ENCODE results near the gene KIF17. TPM values are rescaled to one million over a fixed set of nuclear protein-coding genes. Genes with fewer than 3 reads are reported as not detected.

The KIF17 gene
- total and polyA plus RNA-seq, 4 donors = 3.9 to 12.6 (median 6.7) TPM

DNA sequence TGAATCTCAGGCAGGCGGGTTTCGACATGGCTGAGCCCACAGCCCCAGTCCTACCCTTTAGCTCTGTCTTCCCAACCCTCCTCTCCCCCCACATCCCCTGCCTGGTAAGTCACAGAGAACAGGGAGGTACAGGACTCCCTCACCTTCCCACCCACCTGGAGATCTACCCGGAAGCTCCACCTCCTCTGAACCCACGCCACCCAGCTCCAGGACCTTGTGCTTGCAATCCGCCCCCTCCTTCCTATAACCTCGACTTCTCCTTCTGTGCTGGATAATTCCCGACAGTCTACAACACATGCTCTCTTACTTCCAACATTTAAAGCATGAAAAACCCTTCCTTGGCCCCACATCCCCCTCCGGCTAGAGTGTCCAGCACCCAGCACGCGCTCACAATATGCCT, 22.3 kb downstream of the KIF17 start:
- no peak for DNase-seq (ENCODE audit: low read depth in 4 of 6, low spot score in 6 of 6)
- Histone ChIP-seq H3K4me1 (ENCODE audit: control insufficient read depth, insufficient read depth, low read length) (peaks cover 24% of the 10 kb centered on the region), H3K4me3 (ENCODE audit: low read depth, low read length) (no peak overlapping the region), H3K27ac (ENCODE audit: low read depth, low read length) (no peak overlapping the region), H3K36me3 (ENCODE audit: control insufficient read depth, insufficient read depth, low read length) (peaks cover 10% of the 10 kb centered on the region), H3K9me3 (ENCODE audit: control insufficient read depth, insufficient read depth, low read length) (peaks cover 2% of the 10 kb centered on the region), H3K27me3 (ENCODE audit: control insufficient read depth, insufficient read depth, low read length) (no peaks in the 10 kb centered on the region)
- 91% methylated on average over 10 of the region's 10 CpGs for WGBS (ENCODE audit: insufficient coverage)

GRCh38 chr1:20693623-20694022, 24.2 kb downstream of the KIF17 start:
- H3K27ac ChIP-seq (ENCODE audit: low read depth, low read length) = no peak overlapping the region
- no CpG with 5 or more reads among the region's 2 CpGs for WGBS (ENCODE audit: insufficient coverage)
- peaks cover 19% of the 10 kb centered on the region for H3K36me3 ChIP-seq (ENCODE audit: control insufficient read depth, insufficient read depth, low read length)
- no peaks in the 10 kb centered on the region for H3K27me3 ChIP-seq (ENCODE audit: control insufficient read depth, insufficient read depth, low read length)
- DNase-seq (ENCODE audit: low read depth in 4 of 6, low spot score in 6 of 6) = no peak
- H3K4me3 ChIP-seq (ENCODE audit: low read depth, low read length) = no peak overlapping the region
- peaks cover 2% of the 10 kb centered on the region for H3K9me3 ChIP-seq (ENCODE audit: control insufficient read depth, insufficient read depth, low read length)
- peaks cover 24% of the 10 kb centered on the region for H3K4me1 ChIP-seq (ENCODE audit: control insufficient read depth, insufficient read depth, low read length)

DNA sequence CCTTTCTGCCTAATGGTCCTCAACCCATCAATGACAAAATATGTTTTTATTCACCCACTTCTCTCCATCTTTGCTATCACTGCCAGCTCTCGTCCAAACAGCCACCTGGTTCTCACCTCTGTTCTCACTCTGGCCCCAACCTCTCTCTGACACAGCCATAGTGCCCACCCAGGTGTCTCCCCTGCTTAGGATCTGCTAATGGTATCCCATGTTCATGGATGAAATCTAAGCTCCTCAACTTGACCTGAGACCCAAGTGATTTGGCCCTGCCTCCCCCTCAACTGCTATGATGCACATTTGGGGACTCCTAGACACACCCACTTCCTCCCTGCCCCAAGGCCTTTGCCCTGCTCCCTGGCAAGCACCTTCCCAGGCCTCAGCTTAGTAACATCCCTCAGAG, 25.9 kb downstream of the KIF17 start:
- H3K27ac ChIP-seq (ENCODE audit: low read depth, low read length) = no peak overlapping the region
- peaks cover 25% of the 10 kb centered on the region for H3K36me3 ChIP-seq (ENCODE audit: control insufficient read depth, insufficient read depth, low read length)
- DNase-seq (ENCODE audit: low read depth in 4 of 6, low spot score in 6 of 6) = no peak
- H3K27me3 ChIP-seq (ENCODE audit: control insufficient read depth, insufficient read depth, low read length) = no peaks in the 10 kb centered on the region
- WGBS (ENCODE audit: insufficient coverage) = 91% methylated on average over 1 of the region's 1 CpG
- no peak overlapping the region for H3K4me3 ChIP-seq (ENCODE audit: low read depth, low read length)
- H3K4me1 ChIP-seq (ENCODE audit: control insufficient read depth, insufficient read depth, low read length) = peaks cover 11% of the 10 kb centered on the region
- H3K9me3 ChIP-seq (ENCODE audit: control insufficient read depth, insufficient read depth, low read length) = peaks cover 2% of the 10 kb centered on the region

GRCh38 chr1:20689645-20690056, 28.2 kb downstream of the KIF17 start:
- H3K9me3 ChIP-seq (ENCODE audit: control insufficient read depth, insufficient read depth, low read length) = peaks cover 2% of the 10 kb centered on the region
- no peaks in the 10 kb centered on the region for H3K27me3 ChIP-seq (ENCODE audit: control insufficient read depth, insufficient read depth, low read length)
- no peak overlapping the region for H3K27ac ChIP-seq (ENCODE audit: low read depth, low read length)
- H3K4me1 ChIP-seq (ENCODE audit: control insufficient read depth, insufficient read depth, low read length) = peaks cover 16% of the 10 kb centered on the region
- DNase-seq (ENCODE audit: low read depth in 4 of 6, low spot score in 6 of 6) = no peak
- WGBS (ENCODE audit: insufficient coverage) = 80% methylated on average over 1 of the region's 3 CpGs
- no peak overlapping the region for H3K4me3 ChIP-seq (ENCODE audit: low read depth, low read length)
- peaks cover 42% of the 10 kb centered on the region for H3K36me3 ChIP-seq (ENCODE audit: control insufficient read depth, insufficient read depth, low read length)

DNA sequence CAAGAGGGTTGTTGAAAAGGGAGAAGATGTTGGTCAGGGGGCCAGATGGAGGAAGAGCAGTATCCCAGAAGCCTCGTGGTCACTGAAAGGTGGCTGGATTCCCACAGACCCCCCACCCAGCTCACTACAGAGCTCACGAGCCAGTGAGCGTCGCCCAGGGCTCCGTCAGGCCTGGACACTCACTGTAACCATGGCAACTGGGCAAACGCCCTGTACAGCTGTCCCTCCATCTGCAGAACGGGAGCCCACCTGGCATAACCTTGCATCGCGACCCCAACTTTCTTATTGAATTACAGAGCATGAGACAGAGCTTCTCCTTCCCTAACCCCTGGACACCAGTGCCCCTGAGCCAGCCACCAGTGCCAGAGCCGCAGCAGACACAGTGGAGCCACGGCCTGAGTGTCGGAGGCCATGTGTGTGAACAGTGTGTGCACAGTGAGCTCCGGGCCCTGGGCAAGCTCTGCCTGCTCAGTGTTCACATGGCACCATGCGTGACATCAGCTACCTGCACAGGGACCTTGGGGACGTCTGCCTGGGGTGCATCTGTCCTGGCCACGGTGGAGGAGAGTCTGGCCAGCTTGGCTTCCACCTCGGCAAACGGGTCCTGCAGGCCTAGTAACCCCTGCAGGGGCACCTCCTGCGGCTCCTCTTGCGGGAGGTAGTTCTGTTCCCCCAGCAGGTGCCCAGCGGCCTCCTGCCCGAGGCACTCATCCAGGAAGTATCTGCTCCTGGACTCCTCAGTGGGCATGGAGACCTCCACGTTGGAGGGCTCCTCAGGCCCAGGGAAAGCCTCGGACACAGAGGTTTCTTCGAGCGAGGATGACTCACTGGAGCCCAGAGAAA, 30.7 kb downstream of the KIF17 start:
- 70% methylated on average over 26 of the region's 26 CpGs for WGBS (ENCODE audit: insufficient coverage)
- H3K4me3 ChIP-seq (ENCODE audit: low read depth, low read length) = no peak overlapping the region
- H3K27ac ChIP-seq (ENCODE audit: low read depth, low read length) = no peak overlapping the region
- peaks cover 2% of the 10 kb centered on the region for H3K9me3 ChIP-seq (ENCODE audit: control insufficient read depth, insufficient read depth, low read length)
- no peaks in the 10 kb centered on the region for H3K27me3 ChIP-seq (ENCODE audit: control insufficient read depth, insufficient read depth, low read length)
- peaks cover 16% of the 10 kb centered on the region for H3K4me1 ChIP-seq (ENCODE audit: control insufficient read depth, insufficient read depth, low read length)
- no peak for DNase-seq (ENCODE audit: low read depth in 4 of 6, low spot score in 6 of 6)
- H3K36me3 ChIP-seq (ENCODE audit: control insufficient read depth, insufficient read depth, low read length) = peaks cover 60% of the 10 kb centered on the region

DNA sequence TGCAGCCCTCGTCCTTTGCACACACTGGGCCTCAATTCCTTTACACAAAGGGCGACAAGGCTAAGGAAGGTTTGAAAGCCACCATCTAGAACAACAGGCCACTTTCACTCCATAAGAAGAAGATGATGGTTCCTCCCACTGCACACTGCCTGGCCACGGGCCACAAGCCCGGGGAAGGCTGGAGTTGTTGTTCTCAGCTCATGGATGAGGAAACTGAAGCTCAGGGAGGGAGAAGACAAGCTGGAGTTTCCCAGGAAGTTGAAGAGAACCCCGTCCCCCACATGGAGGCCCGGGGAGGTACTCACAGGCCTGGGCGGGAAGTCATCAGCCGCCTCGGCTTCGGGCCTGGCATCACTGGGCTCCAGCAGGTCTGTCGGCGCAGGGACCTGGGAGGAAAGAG, 32.1 kb downstream of the KIF17 start:
- H3K36me3 ChIP-seq (ENCODE audit: control insufficient read depth, insufficient read depth, low read length) = peaks cover 65% of the 10 kb centered on the region
- H3K27me3 ChIP-seq (ENCODE audit: control insufficient read depth, insufficient read depth, low read length) = no peaks in the 10 kb centered on the region
- no peak overlapping the region for H3K4me3 ChIP-seq (ENCODE audit: low read depth, low read length)
- H3K27ac ChIP-seq (ENCODE audit: low read depth, low read length) = peak overlapping the region; percentile 64
- peaks cover 16% of the 10 kb centered on the region for H3K4me1 ChIP-seq (ENCODE audit: control insufficient read depth, insufficient read depth, low read length)
- 85% methylated on average over 8 of the region's 12 CpGs for WGBS (ENCODE audit: insufficient coverage)
- H3K9me3 ChIP-seq (ENCODE audit: control insufficient read depth, insufficient read depth, low read length) = no peaks in the 10 kb centered on the region
- DNase-seq (ENCODE audit: low read depth in 4 of 6, low spot score in 6 of 6) = no peak

DNA sequence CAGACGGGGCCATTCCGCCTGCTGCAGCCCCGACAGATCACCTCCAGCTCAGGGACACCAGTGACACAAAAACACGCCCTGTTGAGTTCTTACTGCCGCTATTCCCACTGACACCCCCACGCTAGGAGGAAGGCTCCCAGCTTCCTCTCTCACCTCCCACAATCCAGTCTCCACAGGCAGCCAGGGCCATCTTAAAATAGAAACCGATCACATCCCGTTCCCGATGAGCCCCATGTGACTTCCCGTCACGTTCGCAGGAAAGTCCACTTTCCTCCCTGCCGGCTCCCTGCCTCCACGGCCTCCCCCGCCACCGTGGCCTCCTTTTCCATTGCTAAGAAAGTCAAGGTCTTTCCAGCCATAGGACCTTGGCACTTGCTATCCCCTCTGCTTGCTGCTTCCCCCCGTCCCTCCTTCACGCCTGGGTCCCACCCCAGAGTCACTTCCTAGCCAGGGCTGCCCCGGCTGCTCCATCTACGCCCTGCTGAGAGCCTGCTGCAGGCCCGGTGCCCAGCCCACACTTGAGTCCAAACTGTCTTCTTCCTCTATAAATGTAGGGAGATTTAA, 32.6 kb downstream of the KIF17 start:
- peak overlapping the region; percentile 64 for H3K27ac ChIP-seq (ENCODE audit: low read depth, low read length)
- H3K27me3 ChIP-seq (ENCODE audit: control insufficient read depth, insufficient read depth, low read length) = no peaks in the 10 kb centered on the region
- no peak for DNase-seq (ENCODE audit: low read depth in 4 of 6, low spot score in 6 of 6)
- peaks cover 65% of the 10 kb centered on the region for H3K36me3 ChIP-seq (ENCODE audit: control insufficient read depth, insufficient read depth, low read length)
- no peak overlapping the region for H3K4me3 ChIP-seq (ENCODE audit: low read depth, low read length)
- peaks cover 16% of the 10 kb centered on the region for H3K4me1 ChIP-seq (ENCODE audit: control insufficient read depth, insufficient read depth, low read length)
- no peaks in the 10 kb centered on the region for H3K9me3 ChIP-seq (ENCODE audit: control insufficient read depth, insufficient read depth, low read length)
- WGBS (ENCODE audit: insufficient coverage) = 76% methylated on average over 18 of the region's 21 CpGs

DNA sequence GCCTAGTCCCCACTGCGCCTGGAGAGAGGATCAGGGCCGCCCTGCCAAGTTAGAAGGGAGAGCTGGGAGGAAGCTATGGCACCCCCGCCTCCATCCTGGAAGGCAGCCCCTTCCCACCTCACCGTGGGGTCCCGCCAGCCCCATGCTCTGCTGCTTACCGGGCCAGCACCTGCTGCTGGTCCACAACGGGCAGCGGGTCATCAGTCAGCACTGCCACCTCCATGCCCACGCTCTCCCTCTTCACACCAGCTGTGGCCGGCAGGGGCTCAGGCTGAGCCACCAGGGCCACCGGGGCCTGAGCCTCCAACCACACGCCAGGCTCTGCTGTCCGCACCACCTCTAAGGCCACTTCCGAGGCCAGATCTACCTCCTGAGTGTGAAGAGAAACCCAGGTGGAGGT, 33.2 kb downstream of the KIF17 start:
- H3K27me3 ChIP-seq (ENCODE audit: control insufficient read depth, insufficient read depth, low read length) = no peaks in the 10 kb centered on the region

DNA sequence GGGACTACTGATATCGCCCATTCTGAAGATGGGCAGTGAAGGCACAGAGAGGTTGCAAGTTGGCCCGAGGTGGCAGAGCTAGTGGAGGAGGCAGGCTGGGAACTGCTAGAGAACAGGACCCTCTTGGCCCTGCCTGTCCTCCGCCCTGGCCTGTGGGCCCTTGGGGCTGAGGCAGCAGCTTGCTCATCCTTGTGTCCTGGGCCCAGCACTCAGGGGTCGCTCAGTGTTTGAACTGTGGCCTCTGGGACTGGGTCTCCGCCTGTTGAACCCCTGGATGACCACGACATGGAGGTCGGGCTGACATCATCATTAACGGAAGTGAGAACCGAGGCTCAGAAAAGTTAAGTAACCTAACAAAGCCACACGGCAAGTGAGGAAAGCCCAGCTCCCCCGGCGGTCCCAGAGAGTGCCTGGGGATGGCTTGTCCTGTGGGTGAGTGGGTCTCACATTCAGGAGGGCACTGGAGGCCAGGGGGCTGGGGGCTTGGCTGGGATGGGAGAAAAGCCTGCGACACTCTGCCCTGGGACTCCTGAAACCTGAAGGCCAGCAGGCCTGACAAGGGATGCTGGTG, 33.7 kb downstream of the KIF17 start:
- Histone ChIP-seq H3K4me1 (ENCODE audit: control insufficient read depth, insufficient read depth, low read length) (peaks cover 16% of the 10 kb centered on the region), H3K9me3 (ENCODE audit: control insufficient read depth, insufficient read depth, low read length) (no peaks in the 10 kb centered on the region), H3K4me3 (ENCODE audit: low read depth, low read length) (no peak overlapping the region), H3K27ac (ENCODE audit: low read depth, low read length) (peak overlapping the region; percentile 34), H3K27me3 (ENCODE audit: control insufficient read depth, insufficient read depth, low read length) (no peaks in the 10 kb centered on the region), H3K36me3 (ENCODE audit: control insufficient read depth, insufficient read depth, low read length) (peaks cover 58% of the 10 kb centered on the region)
- DNase-seq (ENCODE audit: low read depth in 4 of 6, low spot score in 6 of 6) = no peak
- WGBS (ENCODE audit: insufficient coverage) = 85% methylated on average over 13 of the region's 13 CpGs

More for the DNA sequence above, 33.2 kb downstream of the KIF17 start:
- Histone ChIP-seq H3K27ac (ENCODE audit: low read depth, low read length) (peak overlapping the region; percentile 34), H3K4me3 (ENCODE audit: low read depth, low read length) (no peak overlapping the region), H3K36me3 (ENCODE audit: control insufficient read depth, insufficient read depth, low read length) (peaks cover 61% of the 10 kb centered on the region), H3K4me1 (ENCODE audit: control insufficient read depth, insufficient read depth, low read length) (peaks cover 16% of the 10 kb centered on the region), H3K9me3 (ENCODE audit: control insufficient read depth, insufficient read depth, low read length) (no peaks in the 10 kb centered on the region)
- 86% methylated on average over 14 of the region's 14 CpGs for WGBS (ENCODE audit: insufficient coverage)
- DNase-seq (ENCODE audit: low read depth in 4 of 6, low spot score in 6 of 6) = no peak

Data from spinal cord (tissue), 10 donors.